Endothelial cell of umbilical vein (primary cell): ENCODE data around the gene ULK2. TPM values are rescaled to one million over a fixed set of nuclear protein-coding genes. Genes with fewer than 3 reads are reported as not detected.

Source experiments
- BruUV-seq: library from RNA; stranded (reverse); fragments of 400-500 nt; replicated peaks from 2 replicates; lab custom pipeline; 2021; lab: Mats Ljungman, UMichigan
- CTCF ChIA-PET: fragments of 300-600, 350-600 bp; sonication (Branson Sonifier 250); formaldehyde crosslinking; loops from one replicate; lab custom pipeline; 2021; ENCODE audit warnings: antibody characterized with exemption, inconsistent platforms; lab: Charles Lee
- POLR2A ChIA-PET: fragments of 300-600, 350-600 bp; sonication (Branson Sonifier 250); formaldehyde crosslinking; loops from one replicate; lab custom pipeline; 2021; ENCODE audit warnings: antibody characterized with exemption, inconsistent platforms; lab: Charles Lee
- DNase-seq: peaks from one replicate; pipeline ENCODE4 v3.0.0-alpha.2; 2011; ENCODE audit warnings: low read depth, low spot score
- FAIRE-seq: peaks from 2 replicates; lab custom pipeline; 2011; peaks lifted over from hg19 to GRCh38; lab: Jason Lieb, UNC
- H2AFZ ChIP-seq: 2 replicates; pipeline ENCODE4 v1.6.0; 2012; ENCODE audit warnings: low read depth, low read length, control low read depth, inconsistent platforms
- H3K27ac ChIP-seq: 2 replicates; pipeline ENCODE4 v1.5.1; 2011; ENCODE audit warnings: low read depth, mild to moderate bottlenecking, control low read depth, low read length, moderate library complexity; ENCODE audit not compliant: insufficient read depth
- H3K27me3 ChIP-seq, 2 experiments: 2 replicates each; pipeline versions ENCODE4 v1.6.0 to v1.6.1; 2011; ENCODE audit warnings: low read length in 2 of 2, mixed read lengths in 1 of 2; ENCODE audit not compliant: control insufficient read depth in 2 of 2, insufficient read depth in 2 of 2
- H3K36me3 ChIP-seq, 2 experiments: 2 replicates in 1 of 2; 3 replicates in 1 of 2; pipeline ENCODE4 v1.5.1; 2011; ENCODE audit warnings: low read length in 2 of 2, mild to moderate bottlenecking in 1 of 2, moderate library complexity in 1 of 2; ENCODE audit not compliant: control insufficient read depth in 2 of 2, insufficient read depth in 2 of 2; ENCODE audit errors: extremely low read depth in 1 of 2
- H3K4me1 ChIP-seq: 3 replicates; pipeline ENCODE4 v1.5.1; 2011; ENCODE audit warnings: mild to moderate bottlenecking, low read length; ENCODE audit not compliant: control insufficient read depth, insufficient read depth; ENCODE audit errors: extremely low read depth
- H3K4me2 ChIP-seq: 2 replicates; pipeline ENCODE4 v1.6.1; 2011; ENCODE audit warnings: low read length, control low read depth, mixed read lengths; ENCODE audit not compliant: insufficient read depth
- H3K4me3 ChIP-seq, 3 experiments: fragments of 200-600 bp in 1 of 3; sonication (generic), shearing (Covaris generic) in 1 of 3; replicated peaks in 1 of 3; 2 replicates each; pipeline ENCODE4 v1.5.1; 2011 to 2016; ENCODE audit warnings: control low read depth in 3 of 3, low read length in 3 of 3, mild to moderate bottlenecking in 2 of 3, inconsistent platforms in 1 of 3, low read depth in 1 of 3, moderate library complexity in 1 of 3; ENCODE audit not compliant: insufficient read depth in 1 of 3
- H3K79me2 ChIP-seq: 2 replicates; pipeline ENCODE4 v1.6.0; 2012; ENCODE audit warnings: low read length, inconsistent platforms; ENCODE audit not compliant: control insufficient read depth, insufficient read depth
- H3K9ac ChIP-seq: replicated peaks from 2 replicates; pipeline ENCODE3; 2011; ENCODE audit warnings: low read length, control low read depth; ENCODE audit not compliant: insufficient read depth; ENCODE audit errors: extremely low read depth
- H3K9me1 ChIP-seq: replicated peaks from 3 replicates; pipeline ENCODE4 v1.6.0; 2011; ENCODE audit warnings: mild to moderate bottlenecking, low read length; ENCODE audit not compliant: control insufficient read depth, insufficient read depth; ENCODE audit errors: extremely low read depth
- H3K9me3 ChIP-seq: replicated peaks from 2 replicates; pipeline ENCODE4 v1.5.1; 2012; ENCODE audit warnings: low read length, inconsistent platforms; ENCODE audit not compliant: control insufficient read depth, insufficient read depth
- H4K20me1 ChIP-seq: replicated peaks from 2 replicates; pipeline ENCODE3; 2011; ENCODE audit warnings: mild to moderate bottlenecking, low read length; ENCODE audit not compliant: control insufficient read depth, insufficient read depth; ENCODE audit errors: extremely low read depth
- EZH2 ChIP-seq: IDR thresholded peaks from 2 replicates; pipeline ENCODE4 v1.6.1; 2012; ENCODE audit warnings: borderline replicate concordance, low read depth, mild to moderate bottlenecking, moderate library complexity, low read length, inconsistent platforms; ENCODE audit not compliant: severe bottlenecking
- GATA2 ChIP-seq: IDR thresholded peaks from 2 replicates; pipeline ENCODE4 v1.7.0; 2011; ENCODE audit warnings: low read depth, mild to moderate bottlenecking, moderate library complexity, mixed read lengths, low read length; ENCODE audit not compliant: insufficient read length, insufficient read depth
- JUN ChIP-seq: IDR thresholded peaks from 2 replicates; pipeline ENCODE4 v1.6.1; 2011; ENCODE audit warnings: borderline replicate concordance, low read depth; ENCODE audit not compliant: insufficient read length, insufficient read depth
- MYC ChIP-seq: IDR thresholded peaks from one replicate; pipeline ENCODE4 v1.6.1; 2011; ENCODE audit warnings: mild to moderate bottlenecking, low read depth, low read length
- POLR2A ChIP-seq: IDR thresholded peaks from 2 replicates; pipeline ENCODE4 v1.6.1; 2012; ENCODE audit warnings: low read depth, mild to moderate bottlenecking, control low read depth, low read length
- dilution Hi-C: fragments of 300-500 bp; cut with MboI; formaldehyde crosslinking; loops from one replicate; pipeline ENCODE4 v1.15.0; 2019; ENCODE audit warnings: low sequenced_read_pairs; ENCODE audit not compliant: extremely low pct_ligation_motif_present
- intact Hi-C: fragments of 100-400 bp; cut with micrococcal nuclease; formaldehyde crosslinking; loops from one replicate; pipeline ENCODE4 v1.10.0; 2022
- polyA plus RNA-seq, 4 experiments: library from polyadenylated mRNA; depleted of rRNA in 3 of 4; stranded (reverse) in 3 of 4; unstranded in 1 of 4; fragments of >200 nt; gene quantifications; 2 replicates each; pipeline versions ENCODE4 v1.2.1 to v1.2.3, GENCODE V29; 2011 to 2012; ENCODE audit warnings: missing spikeins in 1 of 4
- total RNA-seq: library from RNA; stranded (reverse); gene quantifications from 2 replicates; pipeline ENCODE4 v1.2.3, GENCODE V29; 2021
- TF ChIP-seq, protein P1 (sequence below), 2 donors: IDR thresholded peaks; 1 replicate in 1 of 2; 2 replicates in 1 of 2; pipeline ENCODE4 v1.5.1; 2011; ENCODE audit warnings: low read length in 2 of 2, mild to moderate bottlenecking in 2 of 2, moderate library complexity in 2 of 2, control low read depth in 1 of 2, inconsistent platforms in 1 of 2, low read depth in 1 of 2; ENCODE audit not compliant: insufficient read depth in 1 of 2; ENCODE audit errors: extremely low read depth in 1 of 2
- TF ChIP-seq, protein P2 (sequence below): IDR thresholded peaks from 2 replicates; pipeline ENCODE4 v1.6.1; 2011; ENCODE audit not compliant: insufficient read depth, insufficient read length

Gene ULK2
- total and polyA plus RNA-seq, 2 donors (not counting 3 experiments of a cell fraction or from before 2014, with no cell fraction given) = 19.3 to 26.7 TPM

DNA sequence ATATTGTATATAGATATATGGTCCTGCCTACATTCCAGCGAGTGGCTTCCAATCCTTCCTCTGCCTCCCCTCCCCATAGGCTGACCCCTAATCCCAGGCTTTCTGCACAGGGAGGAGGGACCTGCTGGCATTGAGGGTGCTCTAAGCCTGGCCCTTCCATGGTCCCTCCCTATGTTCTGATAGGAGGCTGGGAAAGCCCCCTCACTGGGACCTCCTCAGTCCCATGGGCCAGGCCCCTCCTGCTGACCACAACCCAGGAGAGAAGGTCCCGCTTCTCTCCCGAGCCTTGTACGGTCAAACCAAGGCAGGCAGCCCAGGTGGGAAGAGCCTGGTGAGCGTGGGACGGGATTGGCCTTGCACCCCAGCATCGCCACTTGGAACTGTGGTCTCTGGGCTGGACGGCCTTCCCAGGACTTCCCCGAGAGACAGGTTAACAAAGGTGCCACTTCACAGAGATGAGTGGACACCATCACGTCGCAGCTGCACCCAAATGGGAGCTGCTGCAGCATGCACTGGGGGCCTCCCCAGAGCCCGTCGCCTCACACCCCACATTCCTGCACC lies 120.5 kb downstream of the ULK2 start:
- Histone ChIP-seq H4K20me1 (no peaks in the 10 kb centered on the region), H3K4me1 (peaks cover 7% of the 10 kb centered on the region), H3K9ac (no peak overlapping the region), H3K4me2 (no peak overlapping the region), H3K27ac (no peak overlapping the region), H3K9me1 (no peaks in the 10 kb centered on the region), H3K4me3 (no peak overlapping the region), H3K36me3 (no peaks in the 10 kb centered on the region), H3K27me3 (no peaks in the 10 kb centered on the region), H2AFZ (no peak overlapping the region), H3K9me3 (no peaks in the 10 kb centered on the region), H3K79me2 (no peaks in the 10 kb centered on the region)
- ChIA-PET CTCF (interaction anchor here (8.4 kb wide), 1 partner anchor 14 kb away, joined by 72 read pairs; no protein-coding TSS in a partner anchor), POLR2A (no interaction called here)
- no TSS peak for BruUV-seq
- DNase-seq = no peak
- dilution Hi-C loops (no loop called here), intact Hi-C loops (no loop called here)
- TF ChIP-seq EZH2 (no peak), JUN (no peak), POLR2A (no peak), GATA2 (no peak), MYC (no peak)
- TF ChIP-seq, protein P1, sequence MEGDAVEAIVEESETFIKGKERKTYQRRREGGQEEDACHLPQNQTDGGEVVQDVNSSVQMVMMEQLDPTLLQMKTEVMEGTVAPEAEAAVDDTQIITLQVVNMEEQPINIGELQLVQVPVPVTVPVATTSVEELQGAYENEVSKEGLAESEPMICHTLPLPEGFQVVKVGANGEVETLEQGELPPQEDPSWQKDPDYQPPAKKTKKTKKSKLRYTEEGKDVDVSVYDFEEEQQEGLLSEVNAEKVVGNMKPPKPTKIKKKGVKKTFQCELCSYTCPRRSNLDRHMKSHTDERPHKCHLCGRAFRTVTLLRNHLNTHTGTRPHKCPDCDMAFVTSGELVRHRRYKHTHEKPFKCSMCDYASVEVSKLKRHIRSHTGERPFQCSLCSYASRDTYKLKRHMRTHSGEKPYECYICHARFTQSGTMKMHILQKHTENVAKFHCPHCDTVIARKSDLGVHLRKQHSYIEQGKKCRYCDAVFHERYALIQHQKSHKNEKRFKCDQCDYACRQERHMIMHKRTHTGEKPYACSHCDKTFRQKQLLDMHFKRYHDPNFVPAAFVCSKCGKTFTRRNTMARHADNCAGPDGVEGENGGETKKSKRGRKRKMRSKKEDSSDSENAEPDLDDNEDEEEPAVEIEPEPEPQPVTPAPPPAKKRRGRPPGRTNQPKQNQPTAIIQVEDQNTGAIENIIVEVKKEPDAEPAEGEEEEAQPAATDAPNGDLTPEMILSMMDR (IDR thresholded peaks at IDR 0.05; ENCODE audit: extremely low read depth in 1 of 2, insufficient read depth in 1 of 2, low read depth in 1 of 2, low read length in 2 of 2) = no peak
- TF ChIP-seq, protein P2, sequence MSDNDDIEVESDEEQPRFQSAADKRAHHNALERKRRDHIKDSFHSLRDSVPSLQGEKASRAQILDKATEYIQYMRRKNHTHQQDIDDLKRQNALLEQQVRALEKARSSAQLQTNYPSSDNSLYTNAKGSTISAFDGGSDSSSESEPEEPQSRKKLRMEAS = no peak
- FAIRE-seq = no peak
